MM.1S (cell line): ENCODE results near the gene DNPEP.

Experiments
- CTCF ChIP-seq: fragments of 300-600 bp; sonication (generic); IDR thresholded peaks from 2 replicates; pipeline ENCODE4 v1.5.1; 2016; ENCODE audit warnings: antibody characterized with exemption, low read length, mixed read lengths
- EZH2 ChIP-seq: fragments of 300-600 bp; sonication (generic); optimal IDR thresholded peaks from 2 replicates; pipeline ENCODE3; 2017; ENCODE audit warnings: low read depth, mild to moderate bottlenecking, antibody characterized with exemption, low read length, mixed read lengths
- EZH2phosphoT487 ChIP-seq: fragments of 300-600 bp; sonication (generic); IDR thresholded peaks from 2 replicates; pipeline ENCODE4 v1.6.1; 2018; ENCODE audit warnings: antibody characterized with exemption, low read length

- TF ChIP-seq CTCF (no peak), EZH2 (no peak), EZH2phosphoT487 (no peak)
These were observed 34.6 kb downstream of the DNPEP start for GRCh38 chr2:219353129-219353528.
